ENCODE results near the gene CARF. TPM values are rescaled to one million over a fixed set of nuclear protein-coding genes. Genes with fewer than 3 reads are reported as not detected.
"Not testable (repeated sequence)": the region's sequence is repeated elsewhere in the genome, so short reads cannot be mapped to it uniquely, and the experiment has no call there.

The CARF gene
- total and polyA plus RNA-seq, 12 donors, result 1.9 to 27.9 (median 10.1) TPM

DNA sequence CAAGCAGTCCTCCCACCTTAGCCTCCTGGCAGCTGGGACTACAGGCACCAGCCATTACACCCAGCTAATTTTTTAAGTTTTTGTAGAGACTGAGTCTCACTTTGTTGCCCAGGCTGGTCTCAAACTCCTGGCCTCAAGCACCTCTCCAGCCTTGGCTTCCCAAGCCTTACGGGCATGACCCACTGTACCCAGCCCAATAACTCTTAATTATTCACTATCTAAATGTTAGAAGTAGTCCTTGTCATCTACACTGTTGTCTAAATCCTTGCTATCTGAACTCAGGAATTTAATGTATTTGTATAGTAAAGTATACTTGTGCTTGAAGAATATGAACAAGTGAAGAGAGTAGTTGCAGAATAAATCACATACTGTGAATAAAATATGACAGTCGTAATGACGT is 64.7 kb downstream of the CARF start:
- Histone ChIP-seq H3K4me1 (replicated peaks in 1 of 2) (no peaks in the 10 kb centered on the region), H3K36me3 (replicated peaks in 1 of 2) (peaks cover 0 to 7% of the 10 kb centered on the region in 2 donors), H3K27ac (no peak overlapping the region), H3K4me3 (no peak overlapping the region), H3K27me3 (no peaks in the 10 kb centered on the region), H3K9me3 (replicated peaks in 1 of 3) (no peaks in the 10 kb centered on the region)
- TF ChIP-seq POLR2A (IDR thresholded peaks at IDR 0.05), result no peak
- TF ChIP-seq, protein P1, sequence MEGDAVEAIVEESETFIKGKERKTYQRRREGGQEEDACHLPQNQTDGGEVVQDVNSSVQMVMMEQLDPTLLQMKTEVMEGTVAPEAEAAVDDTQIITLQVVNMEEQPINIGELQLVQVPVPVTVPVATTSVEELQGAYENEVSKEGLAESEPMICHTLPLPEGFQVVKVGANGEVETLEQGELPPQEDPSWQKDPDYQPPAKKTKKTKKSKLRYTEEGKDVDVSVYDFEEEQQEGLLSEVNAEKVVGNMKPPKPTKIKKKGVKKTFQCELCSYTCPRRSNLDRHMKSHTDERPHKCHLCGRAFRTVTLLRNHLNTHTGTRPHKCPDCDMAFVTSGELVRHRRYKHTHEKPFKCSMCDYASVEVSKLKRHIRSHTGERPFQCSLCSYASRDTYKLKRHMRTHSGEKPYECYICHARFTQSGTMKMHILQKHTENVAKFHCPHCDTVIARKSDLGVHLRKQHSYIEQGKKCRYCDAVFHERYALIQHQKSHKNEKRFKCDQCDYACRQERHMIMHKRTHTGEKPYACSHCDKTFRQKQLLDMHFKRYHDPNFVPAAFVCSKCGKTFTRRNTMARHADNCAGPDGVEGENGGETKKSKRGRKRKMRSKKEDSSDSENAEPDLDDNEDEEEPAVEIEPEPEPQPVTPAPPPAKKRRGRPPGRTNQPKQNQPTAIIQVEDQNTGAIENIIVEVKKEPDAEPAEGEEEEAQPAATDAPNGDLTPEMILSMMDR (IDR thresholded peaks at IDR 0.05), result no peak
- no peak for DNase-seq
- WGBS, 4 donors, result 88 to 95% (median 91%) methylated on average over 3 of the region's 3 CpGs
- intact Hi-C loops (cut with DNase I), result no loop called here

DNA sequence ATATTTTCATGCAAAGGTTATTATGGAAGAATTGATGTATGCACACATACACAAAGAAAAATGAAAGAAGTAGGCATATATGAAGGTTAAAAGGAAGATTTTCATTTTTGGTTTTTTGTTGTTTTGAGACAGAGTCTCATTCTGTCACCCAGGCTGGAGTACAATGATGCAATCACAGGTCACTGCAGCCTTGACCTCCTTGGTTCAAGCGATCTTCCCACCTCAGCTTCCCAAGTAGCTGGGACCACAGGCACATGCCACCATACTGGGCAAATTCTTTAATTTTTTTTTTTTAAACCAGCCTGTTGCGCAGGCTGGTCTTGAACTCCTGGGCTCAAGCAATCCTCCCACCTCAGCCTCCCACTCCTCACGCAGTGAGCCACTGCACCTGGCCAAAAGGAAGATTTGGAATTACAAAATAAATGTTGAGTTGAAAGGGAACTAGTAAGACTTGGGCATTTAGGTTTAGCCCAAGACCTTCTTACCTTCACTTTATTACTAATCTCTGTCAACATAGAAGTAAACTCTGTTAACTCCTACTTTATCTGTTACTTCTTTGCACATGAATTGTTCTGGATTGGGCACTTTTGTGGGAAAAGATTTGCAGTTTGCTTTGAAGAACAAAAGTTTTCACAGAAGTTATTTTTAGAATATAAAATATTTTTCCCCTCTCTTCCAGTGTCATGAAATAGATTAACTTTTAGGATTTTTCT is 70.9 kb downstream of the CARF start:
- DNase-seq, result peak in 1 of 7 donors; percentile 25
- Histone ChIP-seq H3K9me3 (replicated peaks in 1 of 3) (no peaks in the 10 kb centered on the region), H3K4me1 (replicated peaks in 1 of 2) (peaks cover 0 to 5% of the 10 kb centered on the region in 2 donors), H3K4me3 (no peak overlapping the region), H3K27me3 (no peaks in the 10 kb centered on the region), H3K36me3 (replicated peaks in 1 of 2) (no peaks in the 10 kb centered on the region), H3K27ac (no peak overlapping the region)
- WGBS, 4 donors, result 74 to 83% (median 80%) methylated on average over 3 of the region's 3 CpGs
- TF ChIP-seq, protein P1 (IDR thresholded peaks at IDR 0.05), result no peak
- no peak for TF ChIP-seq POLR2A (IDR thresholded peaks at IDR 0.05)
- intact Hi-C loops (cut with DNase I), result no loop called here

DNA sequence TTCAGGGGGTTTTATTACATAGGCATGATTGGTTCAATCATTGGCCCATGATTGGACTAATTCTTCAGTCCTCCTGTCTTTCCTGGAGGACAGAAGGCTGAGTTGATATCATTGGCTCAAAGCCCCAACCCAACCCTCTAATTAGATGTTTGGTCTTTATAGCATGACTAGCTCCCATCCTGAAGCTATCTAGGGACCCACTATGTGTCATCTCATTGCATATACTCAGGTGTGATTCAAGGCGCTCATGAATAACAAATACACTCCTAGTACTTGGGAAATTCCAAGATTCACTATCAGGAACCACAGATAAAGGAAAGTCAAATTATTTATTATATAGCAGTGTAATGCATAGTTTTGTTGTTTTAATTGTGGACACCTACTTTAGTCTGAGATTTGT is 77.7 kb downstream of the CARF start:
- 95 to 100% (median 98%) methylated on average over 1 of the region's 1 CpG for WGBS, 4 donors
- Histone ChIP-seq H3K36me3 (replicated peaks in 1 of 2) (no peaks in the 10 kb centered on the region), H3K27me3 (no peaks in the 10 kb centered on the region), H3K27ac (no peak overlapping the region), H3K4me3 (no peak overlapping the region), H3K4me1 (replicated peaks in 1 of 2) (no peaks in the 10 kb centered on the region), H3K9me3 (replicated peaks in 1 of 3) (no peaks in the 10 kb centered on the region)
- no peak for TF ChIP-seq POLR2A (IDR thresholded peaks at IDR 0.05)
- TF ChIP-seq, protein P1 (IDR thresholded peaks at IDR 0.05), result no peak
- no peak for DNase-seq
- intact Hi-C loops (cut with DNase I), result no loop called here

DNA sequence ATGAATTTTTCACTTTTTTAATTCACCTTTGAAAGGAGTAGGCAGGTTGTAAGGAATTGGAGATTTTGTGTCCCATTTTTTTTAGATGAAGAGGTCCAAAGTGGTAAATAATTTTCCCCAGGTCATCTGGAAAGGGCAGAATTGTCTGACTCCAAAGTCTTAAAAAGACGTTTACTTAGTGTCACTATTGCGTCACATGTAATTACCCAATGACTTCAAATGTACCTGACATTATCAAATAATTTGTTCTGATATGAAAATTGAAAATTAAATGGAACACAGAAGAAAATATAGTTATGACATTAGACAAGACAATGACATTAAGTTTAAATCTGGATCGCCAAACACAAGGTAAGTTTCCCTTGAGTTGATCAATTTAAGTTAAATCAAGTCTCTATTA is 78.4 kb downstream of the CARF start:
- H3K9me3 ChIP-seq (replicated peaks in 1 of 3), result no peaks in the 10 kb centered on the region
- no peak overlapping the region for H3K4me3 ChIP-seq
- 85 to 92% (median 89%) methylated on average over 3 of the region's 3 CpGs for WGBS, 4 donors
- no peaks in the 10 kb centered on the region for H3K27me3 ChIP-seq
- intact Hi-C loops (cut with DNase I), result no loop called here
- H3K27ac ChIP-seq, result no peak overlapping the region
- H3K4me1 ChIP-seq (replicated peaks in 1 of 2), result no peaks in the 10 kb centered on the region
- no peak for TF ChIP-seq POLR2A (IDR thresholded peaks at IDR 0.05)
- TF ChIP-seq, protein P1 (IDR thresholded peaks at IDR 0.05), result no peak
- no peak for DNase-seq
- H3K36me3 ChIP-seq (replicated peaks in 1 of 2), result no peaks in the 10 kb centered on the region

DNA sequence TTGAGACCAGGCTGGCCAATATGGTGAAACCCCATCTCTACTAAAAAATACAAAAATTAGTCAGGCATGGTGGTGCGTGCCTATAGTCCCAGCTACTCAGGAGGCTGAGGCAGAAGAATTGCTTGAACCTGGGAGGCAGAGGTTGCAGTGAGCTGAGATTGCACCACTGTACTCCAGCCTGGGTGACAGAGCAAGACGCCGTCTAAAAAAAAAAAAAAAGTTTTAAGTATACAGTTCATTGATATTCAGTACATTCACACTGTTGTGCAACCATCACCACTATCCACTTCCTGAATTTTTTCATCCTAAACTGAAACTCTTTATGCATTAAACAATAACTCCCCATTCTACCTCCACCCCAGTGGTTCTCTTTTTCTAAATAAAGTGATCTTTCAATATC is 85.0 kb downstream of the CARF start:
- H3K4me1 ChIP-seq (replicated peaks in 1 of 2); H3K27ac ChIP-seq; H3K4me3 ChIP-seq; H3K36me3 ChIP-seq (replicated peaks in 1 of 2); intact Hi-C loops (cut with DNase I); H3K9me3 ChIP-seq (replicated peaks in 1 of 3); DNase-seq; H3K27me3 ChIP-seq: not testable (repeated sequence)
- 57 to 75% (median 68%) methylated on average over 3 of the region's 3 CpGs for WGBS, 4 donors

Measured in adrenal gland (tissue), 12 donors.